Measurements from ENCODE around the gene UBR4.

Gene UBR4

DNA sequence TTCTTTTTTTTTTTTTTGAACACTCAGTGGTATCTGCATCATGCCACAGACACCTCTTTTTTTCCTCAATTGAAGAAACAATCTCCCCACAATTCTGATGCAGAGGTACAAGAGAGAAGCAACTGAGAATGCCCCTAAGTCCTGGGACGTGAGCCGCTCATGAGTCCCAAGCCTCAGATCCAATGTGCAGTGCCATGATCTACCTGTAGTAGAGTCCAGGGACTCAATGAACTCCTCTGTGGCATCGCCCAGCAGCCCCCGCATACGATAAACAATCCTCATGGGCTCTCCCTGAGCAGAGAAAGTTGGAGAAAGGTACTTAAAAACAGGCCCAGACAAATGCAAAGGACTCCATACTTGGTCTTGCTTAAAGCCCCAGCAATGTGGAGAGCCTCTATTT, 113.1 kb downstream of the UBR4 start:
- in situ Hi-C loops (cut with MboI; ENCODE audit: low sequenced_read_pairs) = loop anchor here (10.0 kb wide), 1 partner anchor 192 kb away; the partner anchor contains the start of gene ALDH4A1

GRCh38 chr1:19096036-19096833, 113.8 kb downstream of the UBR4 start:
- in situ Hi-C loops (cut with MboI; ENCODE audit: low sequenced_read_pairs) = loop anchor here (10.0 kb wide), 1 partner anchor 191 kb away; the partner anchor contains the start of gene ALDH4A1

DNA sequence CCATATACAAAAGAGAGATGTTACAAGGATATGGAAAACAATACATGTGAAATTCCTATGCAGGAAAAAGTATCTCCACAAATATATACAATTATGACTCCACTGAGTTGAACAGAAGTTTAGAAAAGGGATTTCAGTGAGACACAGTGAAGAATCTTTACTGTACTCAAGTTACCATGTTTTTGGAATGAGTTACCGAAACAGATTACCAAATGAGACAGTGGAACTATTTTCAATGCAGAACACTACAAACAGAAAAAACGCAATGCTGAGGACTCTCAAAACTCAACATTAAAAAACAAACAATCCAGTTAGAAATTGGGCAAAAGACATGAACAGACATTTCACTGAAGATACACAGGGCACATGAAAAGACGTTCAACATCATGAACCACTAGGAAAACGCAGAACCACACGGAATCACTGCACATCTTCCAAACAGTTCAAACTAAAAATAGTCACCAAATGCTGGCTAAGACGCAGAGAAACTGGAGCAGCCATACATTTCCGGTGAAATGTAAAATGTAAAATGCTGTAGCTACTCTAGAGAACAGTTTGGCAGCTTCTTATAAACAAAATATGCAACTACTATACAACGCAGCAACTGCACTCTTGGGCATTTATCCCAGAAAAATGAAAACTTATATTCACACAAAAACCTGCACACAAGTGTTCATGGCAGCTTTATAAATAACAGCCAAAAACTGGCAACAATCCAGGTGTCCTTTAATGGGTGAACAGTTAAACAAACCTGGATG, 118.7 kb downstream of the UBR4 start:
- in situ Hi-C loops (cut with MboI; ENCODE audit: low sequenced_read_pairs) = loop anchor here (10.0 kb wide), 1 partner anchor 187 kb away; the partner anchor contains the start of gene ALDH4A1

GRCh38 chr1:19089524-19089923, 120.5 kb downstream of the UBR4 start:
- in situ Hi-C loops (cut with MboI; ENCODE audit: low sequenced_read_pairs) = no loop called here

DNA sequence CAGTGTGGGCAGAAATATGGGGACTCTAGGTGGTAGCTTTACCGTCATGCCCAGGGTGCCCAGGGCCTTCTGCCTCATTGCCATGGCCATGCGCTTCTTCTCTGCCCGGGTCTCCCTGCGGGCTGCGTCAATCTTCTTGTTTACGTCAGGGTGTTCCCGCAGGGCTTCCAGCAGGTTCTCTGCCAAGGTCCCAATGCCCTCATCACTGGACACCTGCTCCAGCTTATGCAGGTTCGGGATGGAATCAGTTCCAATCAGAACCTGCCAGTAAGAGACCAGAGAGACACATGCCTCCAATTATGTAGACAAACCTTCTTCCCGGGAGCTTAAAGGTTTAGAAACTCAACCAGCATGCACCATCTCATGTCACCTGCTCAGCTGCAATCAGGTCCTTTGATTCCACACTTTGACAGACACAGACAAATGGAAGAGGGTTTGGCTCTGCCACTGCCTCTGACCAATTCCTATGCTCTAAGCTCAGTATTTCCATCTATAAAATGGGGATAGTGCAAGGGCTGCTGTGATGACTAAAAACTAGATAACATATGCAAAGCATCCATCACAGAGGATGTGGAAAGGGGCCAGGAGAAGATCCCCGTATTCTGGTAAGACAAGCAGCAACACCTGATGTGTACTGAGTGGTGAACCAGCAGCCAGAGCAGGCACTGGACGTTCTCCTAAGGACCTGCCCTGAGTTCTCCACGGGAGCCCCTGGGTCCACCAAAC, 121.2 kb downstream of the UBR4 start:
- in situ Hi-C loops (cut with MboI; ENCODE audit: low sequenced_read_pairs) = no loop called here

GRCh38 chr1:19087737-19088594, 122.1 kb downstream of the UBR4 start:
- in situ Hi-C loops (cut with MboI; ENCODE audit: low sequenced_read_pairs) = no loop called here

DNA sequence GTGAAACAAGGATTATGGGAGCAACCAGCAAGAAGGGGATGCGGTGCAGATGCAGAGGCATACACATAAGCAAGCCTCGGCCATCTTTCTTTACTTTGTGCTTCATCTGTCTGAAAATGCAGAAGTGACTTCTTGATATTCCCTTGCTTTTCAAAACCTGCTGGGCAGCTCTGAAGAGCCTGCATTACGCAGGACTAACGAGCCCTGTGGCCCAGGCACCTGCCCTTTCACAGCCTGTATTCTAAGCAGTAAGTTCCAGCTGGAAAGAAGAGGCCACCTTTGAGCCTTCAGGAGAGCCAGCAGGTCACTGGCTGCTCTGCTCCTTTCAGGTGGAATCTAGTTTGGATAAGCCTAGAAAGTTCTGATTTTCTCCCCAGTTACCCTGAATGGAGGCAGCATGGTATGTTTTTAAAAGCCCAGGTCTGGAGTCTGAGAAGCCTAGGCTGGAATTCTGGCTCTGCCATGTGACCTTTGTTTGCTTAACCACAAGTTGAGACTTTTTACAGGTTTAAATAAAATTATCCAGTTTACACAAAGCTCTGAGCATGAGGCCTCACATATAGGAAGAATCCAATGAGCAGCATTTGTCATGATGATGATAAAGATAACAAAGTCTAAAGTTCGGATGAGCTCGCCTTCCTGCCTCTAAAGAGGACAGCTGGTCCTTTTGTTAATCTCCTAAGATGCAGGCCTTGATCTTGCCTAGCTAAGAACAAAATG, 122.9 kb downstream of the UBR4 start:
- in situ Hi-C loops (cut with MboI; ENCODE audit: low sequenced_read_pairs) = no loop called here

- in situ Hi-C loops (cut with MboI; ENCODE audit: low sequenced_read_pairs) = no loop called here
Measured at GRCh38 chr1:19086176-19086875, 123.7 kb downstream of the UBR4 start.

GRCh38 chr1:19084206-19084738, 125.8 kb downstream of the UBR4 start:
- in situ Hi-C loops (cut with MboI; ENCODE audit: low sequenced_read_pairs) = no loop called here

GRCh38 chr1:19083081-19083480, 127.0 kb downstream of the UBR4 start:
- in situ Hi-C loops (cut with MboI; ENCODE audit: low sequenced_read_pairs) = no loop called here

GRCh38 chr1:19081218-19081893, 128.7 kb downstream of the UBR4 start:
- in situ Hi-C loops (cut with MboI; ENCODE audit: low sequenced_read_pairs) = no loop called here

- in situ Hi-C loops (cut with MboI; ENCODE audit: low sequenced_read_pairs) = no loop called here
Measured at GRCh38 chr1:19080721-19081120, 129.3 kb downstream of the UBR4 start.

GRCh38 chr1:19079541-19080472, 130.3 kb downstream of the UBR4 start:
- in situ Hi-C loops (cut with MboI; ENCODE audit: low sequenced_read_pairs) = no loop called here

DNA sequence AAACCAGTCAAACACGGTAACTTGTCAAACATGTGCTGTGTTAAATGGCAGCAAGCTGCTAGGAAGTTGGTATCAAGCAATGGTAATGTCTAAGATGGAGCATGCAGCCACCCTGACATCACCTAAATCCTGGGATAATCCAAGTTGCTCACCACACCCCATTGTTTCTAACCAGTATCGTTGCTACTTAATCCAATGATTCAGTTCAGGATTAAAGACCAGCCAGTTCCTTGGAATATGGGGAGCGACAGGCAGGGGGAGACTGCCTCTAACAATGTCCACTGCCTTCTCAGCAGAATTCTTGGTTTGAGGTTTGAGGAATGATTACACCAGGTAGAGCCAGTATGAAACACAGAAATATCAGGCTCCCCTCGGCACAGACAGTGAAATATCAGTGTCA, 131.5 kb downstream of the UBR4 start:
- in situ Hi-C loops (cut with MboI; ENCODE audit: low sequenced_read_pairs) = no loop called here

DNA sequence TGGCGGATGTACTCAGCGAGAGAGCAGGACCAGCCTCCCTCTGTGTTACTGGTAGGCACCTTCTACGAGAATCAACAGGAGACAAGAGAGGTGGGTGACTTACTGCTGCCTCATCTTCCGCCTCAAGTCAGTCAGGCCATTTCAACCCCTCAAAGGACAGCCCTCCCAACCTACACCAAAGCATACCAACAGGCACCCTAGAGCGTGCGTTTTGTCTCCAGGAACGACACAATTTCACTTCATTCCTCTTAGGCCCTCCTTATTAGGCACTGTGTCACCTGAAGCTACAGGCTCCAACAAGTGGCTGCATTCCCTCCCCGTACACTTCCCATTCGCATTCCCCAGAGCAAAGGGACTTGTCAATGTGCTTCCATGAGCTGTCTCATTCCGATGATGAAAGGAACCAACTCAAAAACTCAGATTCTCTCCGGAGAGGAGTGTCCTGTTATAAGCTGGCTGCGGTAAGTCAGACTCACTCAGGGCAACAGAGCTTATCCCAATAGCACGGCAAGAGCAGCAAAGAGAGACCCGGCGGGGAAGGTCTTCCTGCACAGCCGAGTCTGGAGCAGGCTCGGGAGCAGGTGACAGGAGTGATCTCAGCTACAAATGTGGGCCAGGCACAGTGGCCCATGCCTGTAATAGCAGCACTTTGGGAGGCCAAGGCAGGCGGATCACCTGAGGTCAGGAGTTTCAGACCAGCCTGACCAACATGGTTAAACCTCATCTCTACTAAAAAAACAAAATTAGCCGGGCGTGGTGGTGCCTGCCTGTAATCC, 133.0 kb downstream of the UBR4 start:
- in situ Hi-C loops (cut with MboI; ENCODE audit: low sequenced_read_pairs) = no loop called here

DNA sequence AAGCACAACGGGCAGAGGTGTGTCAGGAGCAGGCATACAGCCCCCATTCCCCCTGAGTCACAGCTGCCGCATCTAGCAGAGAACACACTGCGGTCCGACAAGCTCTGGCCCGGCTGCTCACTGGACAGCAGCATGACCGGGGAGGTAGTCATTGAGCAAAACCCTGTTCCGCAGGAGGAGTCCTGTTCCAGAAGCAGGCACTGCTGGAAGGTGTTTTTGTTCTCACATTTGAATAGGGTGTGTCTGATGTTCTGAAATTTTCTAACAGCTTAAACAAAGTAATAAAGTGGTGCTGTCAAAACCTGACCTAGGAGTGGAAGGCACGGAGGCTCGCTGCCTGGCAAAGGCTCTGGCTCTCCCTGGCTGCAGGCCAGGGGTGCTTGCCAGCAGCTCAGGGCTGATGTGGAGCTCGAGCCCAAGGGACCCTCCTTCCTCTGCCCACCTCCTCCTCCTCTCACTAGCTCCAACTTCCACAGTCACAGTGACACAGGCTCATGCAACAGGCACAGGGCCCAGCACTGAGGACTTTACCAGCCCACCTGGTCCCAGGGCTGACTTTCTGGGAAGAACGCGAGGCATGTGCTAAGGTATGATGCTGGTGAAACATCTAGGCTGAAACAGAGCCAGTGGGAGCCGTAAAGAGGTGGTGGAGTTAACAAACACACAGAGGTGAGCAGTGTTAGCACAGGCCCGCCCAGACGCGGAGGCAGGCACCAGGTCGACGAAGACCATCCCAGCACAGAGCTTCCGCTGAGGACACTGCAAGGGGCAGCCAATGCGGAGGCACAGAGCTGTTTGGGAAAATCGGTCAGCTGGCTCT, 135.0 kb downstream of the UBR4 start:
- in situ Hi-C loops (cut with MboI; ENCODE audit: low sequenced_read_pairs) = no loop called here

Data from HL-60/S4 (cell line).